Activated CD4-positive, alpha-beta memory T cell treated with anti-CD3 and anti-CD28 coated beads for 36 hours (primary cell): Measurements from ENCODE around the gene AMER3. TPM values are rescaled to one million over a fixed set of nuclear protein-coding genes. Genes with fewer than 3 reads are reported as not detected.

Experiments
- total RNA-seq, 2 experiments: library from RNA; stranded (reverse); gene quantifications; one replicate each; pipeline ENCODE4 v1.2.3, GENCODE V29; 2021

AMER3 gene
- total RNA-seq, 2 experiments from 2014 or later: not detected

Other genes with a start within 250 kb of the AMER3 start
- gene POTEI, start 246.2 kb upstream of the AMER3 start, total RNA-seq: not detected
- not detected for gene CFC1B, start 234.3 kb upstream of the AMER3 start, total RNA-seq
- gene CFC1, start 156.0 kb upstream of the AMER3 start, total RNA-seq: not detected
- not detected for gene POTEJ, start 144.1 kb upstream of the AMER3 start, total RNA-seq
- not detected for gene GPR148, start 26.5 kb upstream of the AMER3 start, total RNA-seq
- under 1 TPM; 0.52 to 0.58 TPM for gene ARHGEF4, start 81.4 kb downstream of the AMER3 start, total RNA-seq